DMS53 (cell line): Measurements from ENCODE around the gene PRR14L.
"Not testable (repeated sequence)": the region's sequence is repeated elsewhere in the genome, so short reads cannot be mapped to it uniquely, and the experiment has no call there.

Experiments
- DNase-seq: peaks from one replicate; lab custom pipeline; 2025; lab: John Stamatoyannopoulos, UW

Gene PRR14L

DNA sequence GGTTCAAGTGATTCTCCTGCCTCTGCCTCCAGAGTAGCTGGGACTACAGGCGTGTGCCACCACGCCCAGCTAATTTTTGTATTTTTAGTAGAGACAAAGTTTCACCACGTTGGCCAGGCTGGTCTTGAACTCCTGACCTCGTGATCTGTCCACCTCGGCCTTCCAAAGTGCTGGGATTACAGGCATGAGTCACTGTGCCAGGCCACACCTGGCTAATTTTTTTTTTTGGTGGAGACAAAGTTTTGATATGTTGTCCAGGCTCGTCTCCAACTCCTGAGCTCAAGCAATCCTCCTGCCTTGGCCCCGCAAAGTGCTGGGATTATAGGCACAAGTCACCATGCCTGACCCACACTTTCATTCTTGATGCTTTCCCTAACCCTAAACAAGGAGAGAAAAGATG lies 9.6 kb downstream of the PRR14L start:
- not testable (repeated sequence) for DNase-seq

DNA sequence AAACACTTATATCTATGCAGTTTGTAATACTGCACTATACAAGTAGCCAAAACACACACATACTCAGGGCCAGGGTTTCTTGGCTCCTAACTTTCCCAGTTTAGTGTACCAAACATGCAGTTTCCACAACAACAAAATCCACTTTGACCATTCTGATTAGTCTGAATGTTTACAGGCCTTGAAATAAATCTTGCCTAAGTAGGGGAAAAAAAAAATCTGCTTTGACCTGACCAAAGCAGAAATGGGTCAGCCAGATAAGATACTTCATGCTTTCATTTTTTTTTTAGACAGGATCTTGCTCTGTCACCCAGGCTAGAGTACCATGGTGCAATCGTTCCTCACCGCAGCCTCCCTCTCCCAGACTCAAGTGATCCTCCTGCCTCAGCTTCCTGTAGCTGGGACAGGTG lies 10.1 kb downstream of the PRR14L start:
- no peak for DNase-seq

- no peak for DNase-seq
These were observed 11.4 kb downstream of the PRR14L start for GRCh38 chr22:31738566-31738965.

- no peak for DNase-seq
These were observed 12.0 kb downstream of the PRR14L start for GRCh38 chr22:31737932-31738331.

- DNase-seq, result no peak
These were observed 13.5 kb downstream of the PRR14L start for GRCh38 chr22:31736458-31736857.

GRCh38 chr22:31734512-31734911 lies 15.4 kb downstream of the PRR14L start:
- DNase-seq, result no peak

DNA sequence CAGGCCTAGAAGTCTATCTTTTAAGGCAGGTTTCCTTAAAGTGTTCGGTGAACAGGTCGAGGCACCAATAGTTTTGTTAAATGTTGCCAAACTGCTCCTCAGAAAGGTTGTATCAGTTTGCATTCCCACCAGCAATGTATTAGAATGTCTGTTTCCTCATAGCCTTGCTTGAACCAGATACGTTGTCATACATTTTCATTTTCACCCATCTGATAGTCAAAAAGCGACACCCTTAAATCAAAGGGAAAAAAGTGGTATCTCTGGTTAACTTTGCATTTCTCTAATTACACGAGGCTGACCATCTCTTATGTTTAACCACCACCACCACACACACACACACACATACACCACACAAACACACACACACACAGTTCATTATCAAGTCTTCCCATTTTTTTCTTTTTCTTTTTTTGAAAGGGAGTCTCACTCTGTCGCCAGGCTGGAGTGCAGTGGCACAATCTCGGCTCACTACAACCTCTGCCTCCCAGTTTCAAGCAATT lies 16.3 kb downstream of the PRR14L start:
- no peak for DNase-seq

DNA sequence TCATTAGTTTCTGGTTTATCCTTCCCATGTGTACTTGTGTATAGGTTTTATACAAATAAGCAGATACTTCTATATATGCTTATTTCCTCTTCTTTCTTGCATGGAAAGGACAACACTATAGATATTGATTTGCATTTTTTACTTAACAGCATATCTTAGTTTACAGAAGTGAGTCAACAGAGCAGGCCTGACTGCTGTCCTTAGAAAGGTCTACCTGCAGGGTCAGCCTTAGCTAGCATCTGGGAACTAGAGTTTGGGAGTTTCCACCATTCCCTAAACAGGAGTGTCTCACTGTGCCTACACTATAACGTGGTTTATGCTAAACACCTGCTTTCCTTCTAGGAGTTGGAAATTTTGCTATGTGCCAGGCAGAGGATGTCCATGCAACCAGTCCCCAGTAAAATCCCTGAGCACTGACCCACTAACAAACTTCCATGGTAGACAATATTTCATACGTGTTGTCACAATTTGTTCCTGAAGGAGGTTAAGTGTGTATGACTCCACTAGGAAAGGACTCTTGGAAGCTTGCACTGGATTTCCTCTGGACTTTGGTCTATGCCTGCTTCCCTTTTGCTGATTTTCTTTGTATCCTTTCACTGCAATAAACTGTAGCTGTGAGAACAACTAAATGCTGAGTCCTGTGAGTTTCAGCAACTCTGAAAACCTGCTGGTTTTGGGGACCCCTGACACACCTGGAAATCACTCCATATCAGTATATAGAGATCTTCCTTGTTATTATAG lies 17.7 kb downstream of the PRR14L start:
- no peak for DNase-seq

GRCh38 chr22:31730344-31730711 lies 19.6 kb downstream of the PRR14L start:
- DNase-seq, result no peak

GRCh38 chr22:31728857-31729256 lies 21.1 kb downstream of the PRR14L start:
- no peak for DNase-seq

DNA sequence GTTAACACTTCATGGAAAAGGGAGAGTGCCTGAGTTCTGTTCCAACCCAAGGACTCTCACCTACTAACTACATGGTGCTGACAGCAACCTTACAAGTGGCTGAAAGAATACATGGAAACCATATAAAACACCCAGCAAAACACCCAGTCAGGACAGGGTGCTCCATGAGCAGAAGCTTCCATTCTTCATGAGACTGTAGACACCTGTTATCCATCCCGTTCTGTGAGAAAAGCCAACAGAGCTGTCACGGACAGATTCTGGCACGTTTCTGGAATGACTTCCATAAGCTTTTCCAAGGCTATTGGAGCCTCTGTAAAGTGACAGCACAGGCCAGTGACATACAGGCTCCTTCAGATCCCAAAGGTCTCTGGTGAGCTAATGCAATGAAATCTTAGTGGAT lies 23.2 kb downstream of the PRR14L start:
- DNase-seq, result no peak

DNA sequence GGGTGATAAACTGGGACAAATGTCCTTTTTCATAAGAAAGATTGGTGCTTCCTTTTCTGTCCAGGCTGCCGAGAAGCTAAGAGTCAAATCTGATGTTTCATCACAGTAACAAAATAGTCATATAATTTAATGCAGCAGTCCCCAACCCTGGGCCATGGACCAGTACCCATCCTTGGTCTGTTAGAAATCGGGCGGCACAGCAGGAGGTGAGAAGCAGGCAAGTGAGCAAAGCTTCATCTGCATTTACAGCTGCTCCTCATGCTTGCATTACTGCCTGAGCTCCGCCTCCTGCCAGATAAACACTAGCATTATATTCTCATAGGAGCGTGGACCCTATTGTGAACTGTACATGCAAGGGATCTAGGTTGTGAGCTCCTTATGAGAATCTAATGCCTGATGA lies 26.2 kb downstream of the PRR14L start:
- no peak for DNase-seq

DNA sequence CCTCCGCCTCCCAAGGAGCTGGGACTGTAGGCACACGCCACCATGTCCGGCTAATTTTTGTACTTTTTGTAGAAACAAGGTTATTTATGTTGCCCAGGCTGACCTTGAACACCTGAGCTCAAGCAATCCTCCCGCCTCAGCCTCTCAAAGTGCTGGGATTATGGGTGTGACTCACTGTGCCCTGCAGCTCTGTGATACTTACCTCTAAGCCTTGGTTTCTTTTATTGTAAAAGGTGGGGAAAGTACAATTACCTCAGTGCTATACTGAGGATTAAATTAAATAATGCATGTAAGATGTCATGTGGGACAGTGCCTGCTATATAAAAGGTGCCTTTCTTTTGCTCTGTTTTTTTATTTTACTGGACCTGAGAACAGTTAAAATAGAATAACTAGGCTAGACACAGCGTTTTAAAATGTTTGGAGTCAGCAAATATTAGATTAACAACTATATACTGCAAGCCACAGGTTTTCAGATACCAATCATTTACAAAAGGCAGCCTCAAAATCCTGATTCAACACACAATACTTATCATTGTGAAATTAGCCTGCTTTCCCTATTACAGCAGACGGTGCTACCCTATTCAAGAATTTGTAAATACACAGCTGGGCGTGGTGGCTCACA lies 30.0 kb downstream of the PRR14L start:
- DNase-seq, result no peak

- no peak for DNase-seq
These were observed 34.7 kb downstream of the PRR14L start for GRCh38 chr22:31715147-31715778.

- DNase-seq, result not testable (repeated sequence)
These were observed 38.7 kb downstream of the PRR14L start for GRCh38 chr22:31711226-31711625.

GRCh38 chr22:31707519-31707918 lies 42.4 kb downstream of the PRR14L start:
- DNase-seq, result no peak

GRCh38 chr22:31695423-31695822 lies 54.5 kb downstream of the PRR14L start:
- no peak for DNase-seq

- not testable (repeated sequence) for DNase-seq
These were observed 55.9 kb downstream of the PRR14L start for GRCh38 chr22:31694046-31694445.

GRCh38 chr22:31692186-31692886 lies 57.6 kb downstream of the PRR14L start:
- DNase-seq, result peak; percentile 3

GRCh38 chr22:31691408-31691807 lies 58.5 kb downstream of the PRR14L start:
- DNase-seq, result no peak

GRCh38 chr22:31683181-31684105 lies 66.5 kb downstream of the PRR14L start:
- DNase-seq, result no peak
